Measurements from ENCODE around the gene DAGLA.

The DAGLA gene

GRCh38 chr11:61771985-61772455, 91.8 kb downstream of the DAGLA start:
- no peak for TF ChIP-seq CTCF (IDR thresholded peaks at IDR 0.05)
- H3K4me3 ChIP-seq (ENCODE audit: low read depth in 1 of 2, low read length in 1 of 2): no peak overlapping the region
- H3K4me1 ChIP-seq (ENCODE audit: control insufficient read depth in 1 of 2, insufficient read depth in 1 of 2, low read depth in 1 of 2, low read length in 1 of 2): peaks cover 9% of the 10 kb centered on the region in 2 experiments
- peaks cover 10% of the 10 kb centered on the region for H3K27me3 ChIP-seq
- peak overlapping the region; percentile 39 for H3K27ac ChIP-seq
- no peaks in the 10 kb centered on the region for H3K36me3 ChIP-seq
- no peaks in the 10 kb centered on the region for H3K9me3 ChIP-seq

- H3K36me3 ChIP-seq: no peaks in the 10 kb centered on the region
- no peak overlapping the region for H3K27ac ChIP-seq
- peaks cover 23% of the 10 kb centered on the region for H3K27me3 ChIP-seq
- peaks cover 15 to 17% of the 10 kb centered on the region in 2 experiments for H3K4me1 ChIP-seq (ENCODE audit: control insufficient read depth in 1 of 2, insufficient read depth in 1 of 2, low read depth in 1 of 2, low read length in 1 of 2)
- no peak overlapping the region for H3K4me3 ChIP-seq (ENCODE audit: low read depth in 1 of 2, low read length in 1 of 2)
- no peak for TF ChIP-seq CTCF (IDR thresholded peaks at IDR 0.05)
- H3K9me3 ChIP-seq: no peaks in the 10 kb centered on the region
Observed at GRCh38 chr11:61773356-61773755, 93.2 kb downstream of the DAGLA start.

- no peak overlapping the region for H3K4me3 ChIP-seq (ENCODE audit: low read depth in 1 of 2, low read length in 1 of 2)
Observed at GRCh38 chr11:61773809-61774208, 93.6 kb downstream of the DAGLA start.

GRCh38 chr11:61774411-61774810, 94.2 kb downstream of the DAGLA start:
- no peaks in the 10 kb centered on the region for H3K9me3 ChIP-seq
- peaks cover 15 to 17% of the 10 kb centered on the region in 2 experiments for H3K4me1 ChIP-seq (ENCODE audit: control insufficient read depth in 1 of 2, insufficient read depth in 1 of 2, low read depth in 1 of 2, low read length in 1 of 2)
- H3K27me3 ChIP-seq: peaks cover 26% of the 10 kb centered on the region
- H3K36me3 ChIP-seq: no peaks in the 10 kb centered on the region
- H3K27ac ChIP-seq: no peak overlapping the region
- no peak overlapping the region for H3K4me3 ChIP-seq (ENCODE audit: low read depth in 1 of 2, low read length in 1 of 2)
- no peak for TF ChIP-seq CTCF (IDR thresholded peaks at IDR 0.05)

More at GRCh38 chr11:61773809-61774208, 93.6 kb downstream of the DAGLA start:
- Histone ChIP-seq H3K36me3 (no peaks in the 10 kb centered on the region), H3K4me1 (ENCODE audit: control insufficient read depth in 1 of 2, insufficient read depth in 1 of 2, low read depth in 1 of 2, low read length in 1 of 2) (peaks cover 15 to 17% of the 10 kb centered on the region in 2 experiments), H3K27me3 (peaks cover 26% of the 10 kb centered on the region), H3K9me3 (no peaks in the 10 kb centered on the region), H3K27ac (no peak overlapping the region)
- no peak for TF ChIP-seq CTCF (IDR thresholded peaks at IDR 0.05)

GRCh38 chr11:61775106-61775505, 94.9 kb downstream of the DAGLA start:
- Histone ChIP-seq H3K36me3 (no peaks in the 10 kb centered on the region), H3K4me3 (ENCODE audit: low read depth in 1 of 2, low read length in 1 of 2) (no peak overlapping the region), H3K9me3 (no peaks in the 10 kb centered on the region), H3K27me3 (peaks cover 26% of the 10 kb centered on the region), H3K4me1 (ENCODE audit: control insufficient read depth in 1 of 2, insufficient read depth in 1 of 2, low read depth in 1 of 2, low read length in 1 of 2) (peaks cover 15 to 17% of the 10 kb centered on the region in 2 experiments), H3K27ac (no peak overlapping the region)
- no peak for TF ChIP-seq CTCF (IDR thresholded peaks at IDR 0.05)

All from neutrophil (primary cell).